ENCODE results near the gene KNOP1. TPM values are rescaled to one million over a fixed set of nuclear protein-coding genes. Genes with fewer than 3 reads are reported as not detected.

KNOP1 gene
- total RNA-seq, 1 donor from 2014 or later = 2.4 TPM

DNA sequence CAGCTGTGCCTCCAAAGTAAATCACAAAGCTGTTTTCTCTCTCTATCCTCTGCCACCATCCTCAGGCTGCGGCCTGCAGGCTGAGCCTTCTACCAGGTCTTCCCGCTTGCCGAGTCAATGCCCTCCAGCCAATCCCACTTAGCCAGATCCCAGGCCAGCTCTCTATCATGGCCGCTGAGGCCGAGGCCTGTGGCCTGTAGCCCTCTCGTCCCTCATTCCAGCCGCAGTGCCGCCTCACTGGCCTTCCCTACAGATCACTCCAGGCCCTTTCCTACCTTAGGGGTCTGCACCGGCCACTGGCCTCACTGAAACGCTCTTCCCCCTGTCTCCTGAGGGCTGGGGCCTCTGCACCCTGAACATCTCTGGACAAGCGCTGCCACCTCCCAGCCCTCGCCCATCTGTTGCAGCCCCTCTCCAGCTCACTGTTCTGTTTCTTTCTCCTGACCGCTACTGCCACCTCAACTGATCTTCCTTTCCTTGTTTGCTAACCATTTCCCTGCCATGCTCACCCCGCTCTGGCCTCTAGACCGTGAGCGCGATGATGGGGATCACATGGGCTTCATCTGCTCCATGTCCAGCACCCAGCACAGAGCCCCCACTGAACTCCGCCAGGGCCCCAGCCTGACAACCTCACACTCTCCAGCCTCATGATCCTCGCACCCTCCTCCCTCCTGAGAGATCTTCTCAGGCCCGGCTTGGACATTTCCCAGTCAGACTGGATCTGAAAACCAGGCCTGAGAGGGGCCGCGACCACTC is 8.5 kb downstream of the KNOP1 start:
- Histone ChIP-seq H3K27me3 (no peaks in the 10 kb centered on the region), H3K4me3 (no peak overlapping the region)
- DNase-seq (ENCODE audit: low spot score in 2 of 2) = no peak

DNA sequence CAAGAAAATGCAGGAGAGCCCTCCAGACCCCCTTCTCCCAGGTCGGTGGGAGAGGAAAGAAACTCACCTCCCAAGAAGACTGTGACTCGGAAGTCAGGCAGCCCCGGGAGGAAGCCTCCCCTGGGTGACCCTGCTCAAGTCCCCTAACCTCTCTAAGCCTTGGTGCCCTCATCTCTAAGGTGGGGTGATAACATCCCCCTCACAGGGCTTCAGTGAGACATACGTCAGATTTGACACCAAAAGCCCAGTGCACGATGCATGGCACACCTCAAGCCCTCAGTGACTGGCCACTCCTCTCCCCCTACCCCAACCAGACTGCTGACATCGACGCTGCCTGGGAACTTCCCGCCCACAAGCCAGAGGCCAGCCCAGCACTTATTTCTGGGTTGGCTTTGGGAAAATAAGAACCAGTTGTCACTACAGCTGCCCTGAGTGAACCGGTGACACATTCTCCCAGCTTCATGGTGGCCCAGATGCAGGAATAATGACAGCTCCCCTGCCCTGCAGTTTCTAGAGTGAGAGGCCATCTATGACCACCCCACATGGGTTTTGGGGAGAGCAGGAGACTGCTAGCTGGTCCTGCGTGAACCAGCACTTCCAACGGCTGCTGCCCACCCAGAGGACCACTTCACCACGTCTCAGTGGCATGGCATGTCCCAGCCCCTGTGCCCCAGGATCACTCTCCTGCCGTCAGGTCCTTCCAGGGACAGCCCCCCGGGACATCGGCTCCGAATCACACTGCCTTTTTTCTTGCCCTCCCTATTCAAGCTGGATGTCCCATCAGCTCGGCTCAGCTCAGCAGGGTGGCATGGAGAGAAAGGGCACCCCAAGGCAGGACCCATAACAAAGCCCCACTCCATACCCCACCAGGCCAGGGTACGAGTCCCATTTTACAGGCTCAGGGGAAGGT is 9.5 kb downstream of the KNOP1 start:
- no peak for TF ChIP-seq CTCF (IDR thresholded peaks at IDR 0.05)

More for the DNA sequence above, 8.5 kb downstream of the KNOP1 start:
- H3K4me1 ChIP-seq = no peaks in the 10 kb centered on the region
- intact Hi-C loops (cut with DNase I) = no loop called here
- no peak overlapping the region for H3K27ac ChIP-seq
- no peak for TF ChIP-seq CTCF (IDR thresholded peaks at IDR 0.05)
- H3K36me3 ChIP-seq = peaks cover 21 to 62% of the 10 kb centered on the region in 2 donors
- no peaks in the 10 kb centered on the region for H3K9me3 ChIP-seq

DNA sequence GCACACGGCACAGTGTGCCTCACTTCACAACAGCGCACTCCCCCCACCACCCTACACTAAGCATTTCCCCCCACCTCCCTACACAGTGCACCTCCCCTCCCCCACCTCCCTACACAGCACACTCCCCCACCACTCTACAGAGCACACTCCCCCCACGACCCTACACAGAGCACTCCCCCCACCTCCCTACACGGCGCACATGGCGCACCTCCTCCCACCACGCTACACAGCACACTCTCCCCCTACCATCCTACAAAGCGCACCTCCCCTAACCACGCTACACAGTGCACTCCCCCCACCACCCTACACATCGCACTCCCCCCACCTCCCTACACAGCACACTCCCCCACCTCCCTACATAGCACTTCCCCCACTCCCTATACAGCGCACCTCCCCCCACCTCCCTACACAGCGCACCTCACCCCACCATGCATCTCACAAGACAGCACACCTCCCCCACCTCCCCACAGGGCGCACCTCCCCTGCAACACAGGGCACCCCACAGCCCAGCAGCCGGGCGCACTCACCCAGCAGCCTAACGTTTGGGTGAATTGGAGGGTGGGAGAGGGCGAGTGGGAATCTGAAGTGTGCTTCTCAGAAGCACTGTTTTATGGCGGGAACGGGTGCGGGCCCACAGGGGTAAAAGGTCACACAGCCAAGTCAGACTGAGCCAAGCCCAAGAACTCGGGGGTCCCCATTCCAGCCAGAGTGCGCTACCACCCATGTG is 10.3 kb downstream of the KNOP1 start:
- H3K4me3 ChIP-seq = no peak overlapping the region
- H3K27me3 ChIP-seq = no peaks in the 10 kb centered on the region
- no peaks in the 10 kb centered on the region for H3K4me1 ChIP-seq
- DNase-seq (ENCODE audit: low spot score in 2 of 2) = no peak
- TF ChIP-seq CTCF (IDR thresholded peaks at IDR 0.05) = no peak
- intact Hi-C loops (cut with DNase I) = no loop called here
- no peak overlapping the region for H3K27ac ChIP-seq
- no peaks in the 10 kb centered on the region for H3K9me3 ChIP-seq
- H3K36me3 ChIP-seq = peaks cover 19 to 72% of the 10 kb centered on the region in 2 donors

More for the DNA sequence above, 9.5 kb downstream of the KNOP1 start:
- Histone ChIP-seq H3K27me3 (no peaks in the 10 kb centered on the region), H3K27ac (no peak overlapping the region), H3K4me1 (no peaks in the 10 kb centered on the region), H3K36me3 (peaks cover 19 to 63% of the 10 kb centered on the region in 2 donors), H3K9me3 (no peaks in the 10 kb centered on the region), H3K4me3 (no peak overlapping the region)
- intact Hi-C loops (cut with DNase I) = no loop called here
- DNase-seq (ENCODE audit: low spot score in 2 of 2) = no peak

DNA sequence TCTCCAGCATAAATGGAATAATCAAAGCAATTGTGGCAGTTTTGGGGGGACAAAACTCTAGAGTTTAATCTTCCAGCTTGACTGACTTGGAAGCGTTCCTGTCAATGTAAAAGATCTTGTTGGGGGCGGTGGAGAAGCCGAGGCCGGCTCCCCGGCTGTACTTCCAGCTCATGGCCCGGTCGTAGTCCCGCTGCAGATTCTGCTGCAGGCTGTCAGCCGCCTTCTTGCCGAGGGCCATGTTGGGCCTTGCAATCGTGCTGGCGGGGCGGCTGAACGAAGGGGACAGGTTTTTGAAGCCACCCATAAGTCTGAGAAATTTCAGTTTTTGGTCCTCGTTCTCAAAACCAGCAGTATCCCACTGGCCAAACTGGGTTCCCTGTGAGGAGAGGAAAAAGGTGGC is 11.2 kb downstream of the KNOP1 start:
- H3K4me3 ChIP-seq = no peak overlapping the region
- H3K27ac ChIP-seq = no peak overlapping the region
- peaks cover 27 to 76% of the 10 kb centered on the region in 2 donors for H3K36me3 ChIP-seq
- no peaks in the 10 kb centered on the region for H3K27me3 ChIP-seq
- DNase-seq (ENCODE audit: low spot score in 2 of 2) = no peak
- no peaks in the 10 kb centered on the region for H3K4me1 ChIP-seq
- intact Hi-C loops (cut with DNase I) = no loop called here
- no peak for TF ChIP-seq CTCF (IDR thresholded peaks at IDR 0.05)
- no peaks in the 10 kb centered on the region for H3K9me3 ChIP-seq

- DNase-seq (ENCODE audit: low spot score in 2 of 2) = no peak
- H3K36me3 ChIP-seq = peaks cover 27 to 75% of the 10 kb centered on the region in 2 donors
- no peak for TF ChIP-seq CTCF (IDR thresholded peaks at IDR 0.05)
- no peaks in the 10 kb centered on the region for H3K4me1 ChIP-seq
- no peak overlapping the region for H3K4me3 ChIP-seq
- H3K9me3 ChIP-seq = no peaks in the 10 kb centered on the region
- no peak overlapping the region for H3K27ac ChIP-seq
- no peaks in the 10 kb centered on the region for H3K27me3 ChIP-seq
- intact Hi-C loops (cut with DNase I) = no loop called here
Observed at GRCh38 chr16:19705843-19706242, 12.2 kb downstream of the KNOP1 start.
